ENCODE results near the gene ANKMY1. TPM values are rescaled to one million over a fixed set of nuclear protein-coding genes. Genes with fewer than 3 reads are reported as not detected.

The ANKMY1 gene
- total RNA-seq, 2 donors from 2014 or later = 12.3 to 18.1 TPM

DNA sequence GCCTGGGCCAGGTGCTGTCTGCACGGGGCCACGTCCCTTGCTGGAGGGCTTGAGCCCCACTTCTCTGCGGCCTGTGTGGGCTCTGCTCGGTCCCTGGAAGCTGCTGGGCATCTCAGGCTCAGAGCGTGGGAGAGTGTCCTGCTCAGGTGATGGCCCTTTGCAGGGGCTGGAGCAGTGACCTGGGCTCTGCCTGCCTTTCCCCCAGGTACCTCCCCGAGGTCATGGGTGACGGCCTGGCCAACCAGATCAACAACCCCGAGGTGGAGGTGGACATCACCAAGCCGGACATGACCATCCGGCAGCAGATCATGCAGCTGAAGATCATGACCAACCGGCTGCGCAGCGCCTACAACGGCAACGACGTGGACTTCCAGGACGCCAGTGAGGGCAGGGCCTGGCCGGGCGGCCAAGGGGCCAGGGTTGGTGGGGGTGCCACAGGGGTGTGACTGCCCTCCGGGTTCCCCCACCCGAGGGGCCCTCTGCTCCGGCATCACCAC lies 92.5 kb downstream of the ANKMY1 start:
- peak; percentile 14 for DNase-seq
- Histone ChIP-seq H3K36me3 (no peaks in the 10 kb centered on the region), H3K4me1 (no peaks in the 10 kb centered on the region), H3K4me3 (no peak overlapping the region), H3K27ac (no peak overlapping the region), H3K9me3 (no peaks in the 10 kb centered on the region), H3K9ac (ENCODE audit: low read depth in 2 of 2, low read length in 2 of 2) (no peak overlapping the region), H3K27me3 (no peaks in the 10 kb centered on the region)
- TF ChIP-seq, protein P1, sequence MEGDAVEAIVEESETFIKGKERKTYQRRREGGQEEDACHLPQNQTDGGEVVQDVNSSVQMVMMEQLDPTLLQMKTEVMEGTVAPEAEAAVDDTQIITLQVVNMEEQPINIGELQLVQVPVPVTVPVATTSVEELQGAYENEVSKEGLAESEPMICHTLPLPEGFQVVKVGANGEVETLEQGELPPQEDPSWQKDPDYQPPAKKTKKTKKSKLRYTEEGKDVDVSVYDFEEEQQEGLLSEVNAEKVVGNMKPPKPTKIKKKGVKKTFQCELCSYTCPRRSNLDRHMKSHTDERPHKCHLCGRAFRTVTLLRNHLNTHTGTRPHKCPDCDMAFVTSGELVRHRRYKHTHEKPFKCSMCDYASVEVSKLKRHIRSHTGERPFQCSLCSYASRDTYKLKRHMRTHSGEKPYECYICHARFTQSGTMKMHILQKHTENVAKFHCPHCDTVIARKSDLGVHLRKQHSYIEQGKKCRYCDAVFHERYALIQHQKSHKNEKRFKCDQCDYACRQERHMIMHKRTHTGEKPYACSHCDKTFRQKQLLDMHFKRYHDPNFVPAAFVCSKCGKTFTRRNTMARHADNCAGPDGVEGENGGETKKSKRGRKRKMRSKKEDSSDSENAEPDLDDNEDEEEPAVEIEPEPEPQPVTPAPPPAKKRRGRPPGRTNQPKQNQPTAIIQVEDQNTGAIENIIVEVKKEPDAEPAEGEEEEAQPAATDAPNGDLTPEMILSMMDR (IDR thresholded peaks at IDR 0.05) = no peak
- intact Hi-C loops (cut with DNase I) = no loop called here

DNA sequence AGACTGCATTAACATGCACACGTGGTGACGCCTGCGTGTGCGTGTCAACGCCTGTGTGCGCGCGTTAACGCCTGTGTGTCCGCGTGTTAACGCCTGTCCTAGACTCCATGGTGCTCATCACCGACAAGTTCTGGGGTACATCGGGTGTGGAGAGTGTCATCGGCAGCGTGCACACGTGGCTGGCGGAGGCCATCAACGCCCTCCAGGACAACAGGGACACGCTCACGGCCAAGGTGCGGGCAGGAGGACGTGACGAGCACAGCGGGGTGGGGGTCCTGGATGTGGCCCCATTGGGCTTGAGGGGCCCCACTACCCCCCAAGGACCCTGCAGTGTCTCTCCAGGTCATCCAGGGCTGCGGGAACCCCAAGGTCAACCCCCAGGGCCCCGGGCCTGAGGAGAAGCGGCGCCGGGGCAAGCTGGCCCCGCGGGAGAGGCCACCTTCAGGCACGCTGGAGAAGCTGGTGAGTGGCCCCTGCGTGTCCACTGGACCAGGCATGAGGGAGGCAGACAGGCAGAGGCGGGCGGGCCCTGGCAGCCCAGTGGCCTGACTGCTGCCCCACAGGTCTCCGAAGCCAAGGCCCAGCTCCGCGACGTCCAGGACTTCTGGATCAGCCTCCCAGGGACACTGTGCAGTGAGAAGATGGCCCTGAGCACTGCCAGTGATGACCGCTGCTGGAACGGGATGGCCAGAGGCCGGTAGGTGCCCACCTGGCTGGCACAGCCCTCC lies 93.1 kb downstream of the ANKMY1 start:
- no peaks in the 10 kb centered on the region for H3K27me3 ChIP-seq
- intact Hi-C loops (cut with DNase I) = no loop called here
- no peaks in the 10 kb centered on the region for H3K9me3 ChIP-seq
- peak; percentile 13 for DNase-seq
- no peak overlapping the region for H3K9ac ChIP-seq (ENCODE audit: low read depth in 2 of 2, low read length in 2 of 2)
- H3K4me3 ChIP-seq = no peak overlapping the region
- no peaks in the 10 kb centered on the region for H3K36me3 ChIP-seq
- TF ChIP-seq, protein P1 (IDR thresholded peaks at IDR 0.05) = no peak
- H3K4me1 ChIP-seq = no peaks in the 10 kb centered on the region
- H3K27ac ChIP-seq = no peak overlapping the region

DNA sequence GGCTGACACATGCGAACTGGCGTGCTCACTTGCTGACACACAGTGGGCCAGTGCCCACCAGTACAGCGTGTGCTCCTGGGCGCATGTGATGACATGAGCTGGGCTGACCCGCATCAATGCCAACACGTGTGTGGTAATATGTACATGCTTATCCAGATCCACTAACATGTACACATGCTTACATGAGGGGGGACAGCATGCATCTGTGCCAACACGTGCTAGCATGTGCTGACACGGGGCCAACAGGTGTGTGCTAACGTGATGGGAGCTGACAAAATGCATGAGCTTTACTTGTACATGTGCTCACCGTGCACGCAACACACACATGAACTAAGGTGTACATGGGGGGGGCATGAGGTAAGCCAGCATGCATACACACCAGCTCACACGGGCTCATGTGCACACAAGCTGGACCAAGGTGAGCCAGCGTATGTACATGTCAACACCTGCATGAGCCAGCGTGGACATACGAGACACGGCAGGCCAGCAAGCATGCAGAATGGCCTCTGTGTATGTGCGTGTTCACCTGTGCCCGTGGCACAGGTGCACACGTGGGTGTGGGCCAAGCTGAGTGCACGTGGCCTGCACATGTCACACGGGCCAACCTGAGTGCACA lies 93.8 kb downstream of the ANKMY1 start:
- Histone ChIP-seq H3K9me3 (no peaks in the 10 kb centered on the region), H3K36me3 (no peaks in the 10 kb centered on the region), H3K4me1 (no peaks in the 10 kb centered on the region), H3K9ac (ENCODE audit: low read depth in 2 of 2, low read length in 2 of 2) (no peak overlapping the region), H3K27me3 (no peaks in the 10 kb centered on the region), H3K27ac (no peak overlapping the region), H3K4me3 (no peak overlapping the region)
- TF ChIP-seq, protein P1 (IDR thresholded peaks at IDR 0.05) = no peak
- DNase-seq = peak; percentile 13
- intact Hi-C loops (cut with DNase I) = no loop called here

DNA sequence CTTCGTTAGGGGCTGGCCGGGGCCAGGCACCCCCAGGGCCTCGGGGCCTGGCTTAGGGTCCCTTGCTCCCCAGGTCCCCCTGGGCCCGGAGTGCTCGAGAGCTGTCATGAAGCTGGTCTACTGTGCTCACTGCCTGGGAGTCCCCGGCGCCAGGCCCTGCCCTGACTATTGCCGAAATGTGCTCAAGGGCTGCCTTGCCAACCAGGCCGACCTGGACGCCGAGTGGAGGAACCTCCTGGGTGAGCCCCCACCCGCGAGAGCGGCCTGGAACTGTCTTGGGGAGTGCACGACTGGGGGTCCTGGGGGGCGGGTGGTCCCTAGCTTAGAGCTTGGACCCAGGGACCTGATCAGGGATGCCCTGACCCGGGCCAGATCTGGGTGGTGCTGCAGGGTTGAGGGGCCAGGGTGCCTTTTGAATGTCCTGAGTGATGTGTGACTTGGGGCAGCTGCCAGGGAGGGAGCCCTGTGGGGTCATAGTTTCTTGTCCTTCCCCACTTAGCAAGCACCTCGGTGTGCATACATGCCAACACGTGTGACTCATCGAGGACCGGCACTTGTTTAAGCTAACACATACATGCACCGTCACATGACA lies 94.4 kb downstream of the ANKMY1 start:
- Histone ChIP-seq H3K9ac (ENCODE audit: low read depth in 2 of 2, low read length in 2 of 2) (no peak overlapping the region), H3K27ac (no peak overlapping the region), H3K4me3 (no peak overlapping the region), H3K27me3 (no peaks in the 10 kb centered on the region), H3K9me3 (no peaks in the 10 kb centered on the region), H3K36me3 (no peaks in the 10 kb centered on the region), H3K4me1 (no peaks in the 10 kb centered on the region)
- intact Hi-C loops (cut with DNase I) = no loop called here
- DNase-seq = peak; percentile 12
- TF ChIP-seq, protein P1 (IDR thresholded peaks at IDR 0.05) = no peak

DNA sequence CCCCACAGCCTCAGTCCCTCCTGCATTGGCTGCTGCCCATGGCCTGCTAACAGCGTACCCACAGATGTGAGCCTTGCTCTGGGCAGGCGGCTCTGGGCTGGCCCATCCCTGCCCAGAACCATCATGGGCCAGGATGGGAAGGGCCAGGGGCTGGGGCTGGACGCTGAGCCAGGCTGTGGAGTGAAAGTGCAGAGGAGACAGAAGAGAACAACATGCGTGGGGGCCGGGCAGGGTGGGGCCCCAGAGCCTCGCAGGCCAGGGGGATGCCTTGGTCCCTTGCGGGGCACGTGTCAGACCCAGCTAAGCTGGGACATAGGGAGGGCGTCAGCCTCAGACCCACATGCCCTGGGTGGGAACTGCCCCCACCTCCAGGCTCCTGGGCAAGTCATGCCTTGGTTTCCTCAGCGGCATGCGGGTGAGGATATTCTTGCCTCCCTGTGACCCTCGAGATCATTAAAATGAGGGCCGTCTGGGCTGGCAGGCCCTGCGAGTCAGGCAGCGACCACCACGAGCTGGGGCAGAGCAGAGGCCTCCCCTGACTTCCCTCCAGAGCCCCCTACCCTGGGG lies 95.0 kb downstream of the ANKMY1 start:
- DNase-seq = no peak
- TF ChIP-seq, protein P1 (IDR thresholded peaks at IDR 0.05) = no peak
- Histone ChIP-seq H3K4me3 (no peak overlapping the region), H3K27me3 (no peaks in the 10 kb centered on the region), H3K4me1 (no peaks in the 10 kb centered on the region), H3K9me3 (no peaks in the 10 kb centered on the region), H3K27ac (no peak overlapping the region), H3K36me3 (no peaks in the 10 kb centered on the region), H3K9ac (ENCODE audit: low read depth in 2 of 2, low read length in 2 of 2) (no peak overlapping the region)
- intact Hi-C loops (cut with DNase I) = no loop called here

Measured in colonic mucosa (tissue), 4 donors.